IMR-90 (cell line): Measurements from ENCODE around the gene RAPGEF5.

Experiments
- BHLHE40 ChIP-seq: fragments of 150-350 bp; IDR thresholded peaks from 2 replicates; pipeline ENCODE4 v1.6.1; 2016; ENCODE audit warnings: mild to moderate bottlenecking, low read depth, low read length
- CHD1 ChIP-seq: IDR thresholded peaks from 2 replicates; pipeline ENCODE4 v1.6.1; 2012; ENCODE audit warnings: low read depth, low read length, improper control_type of control experiment
- CTCF ChIP-seq: conservative IDR thresholded peaks from 2 replicates; pipeline ENCODE4 v1.5.1; 2012; ENCODE audit warnings: mild to moderate bottlenecking, low read depth, low read length, improper control_type of control experiment
- ELK1 ChIP-seq: fragments of 150-350 bp; IDR thresholded peaks from 2 replicates; pipeline ENCODE4 v1.6.1; 2016; ENCODE audit warnings: low read depth, mild to moderate bottlenecking, low read length, moderate library complexity, borderline replicate concordance
- MXI1 ChIP-seq: IDR thresholded peaks from 2 replicates; pipeline ENCODE4 v1.6.1; 2012; ENCODE audit warnings: low read depth, mild to moderate bottlenecking, low read length, moderate library complexity, borderline replicate concordance
- POLR2A ChIP-seq: IDR thresholded peaks from 2 replicates; pipeline ENCODE4 v1.6.1; 2012; ENCODE audit warnings: mild to moderate bottlenecking, low read depth, low read length
- RAD21 ChIP-seq: IDR thresholded peaks from 2 replicates; pipeline ENCODE4 v1.6.1; 2012; ENCODE audit warnings: low read length, improper control_type of control experiment
- RFX5 ChIP-seq: IDR thresholded peaks from 2 replicates; pipeline ENCODE4 v1.8.0; 2012; ENCODE audit warnings: low read depth, mild to moderate bottlenecking, low read length, moderate library complexity
- SMC3 ChIP-seq: fragments of 150-350 bp; IDR thresholded peaks from 2 replicates; pipeline ENCODE4 v1.6.1; 2016; ENCODE audit warnings: low read depth, mild to moderate bottlenecking, antibody characterized with exemption, low read length, moderate library complexity

GRCh38 chr7:22176791-22177412 is 180.1 kb downstream of the RAPGEF5 start:
- TF ChIP-seq CTCF (no peak), ELK1 (no peak), RAD21 (no peak), RFX5 (no peak), CHD1 (no peak), POLR2A (no peak), BHLHE40 (no peak), SMC3 (no peak), MXI1 (no peak)
